PFSK-1 (cell line): ENCODE results near the gene MYO1D.

Experiments
- FOXP2 ChIP-seq: optimal IDR thresholded peaks from 2 replicates; pipeline ENCODE3; 2011; ENCODE audit warnings: borderline replicate concordance, control low read depth, inconsistent platforms; ENCODE audit not compliant: insufficient read depth; ENCODE audit errors: extremely low read length, extremely low read depth
- POLR2AphosphoS5 ChIP-seq: IDR thresholded peaks from 2 replicates; pipeline ENCODE4 v1.6.1; 2012; ENCODE audit warnings: low read depth, mild to moderate bottlenecking, control low read depth, low read length, moderate library complexity
- SIN3A ChIP-seq: IDR thresholded peaks from 2 replicates; pipeline ENCODE4 v1.6.1; 2012; ENCODE audit warnings: mild to moderate bottlenecking, low read length, moderate library complexity, borderline replicate concordance; ENCODE audit not compliant: insufficient read depth
- TAF1 ChIP-seq: IDR thresholded peaks from 2 replicates; pipeline ENCODE4 v1.6.1; 2012; ENCODE audit warnings: low read length, control low read depth, borderline replicate concordance; ENCODE audit not compliant: insufficient read depth
- TF ChIP-seq, protein P1 (sequence below), 2 experiments: IDR thresholded peaks; 2 replicates each; pipeline versions ENCODE4 v1.6.1 to v1.8.0; 2011 to 2012; ENCODE audit warnings: low read depth in 2 of 2, low read length in 2 of 2, control low read depth in 1 of 2, inconsistent platforms in 1 of 2, mild to moderate bottlenecking in 1 of 2, moderate library complexity in 1 of 2; ENCODE audit not compliant: insufficient read depth in 1 of 2

The MYO1D gene

DNA sequence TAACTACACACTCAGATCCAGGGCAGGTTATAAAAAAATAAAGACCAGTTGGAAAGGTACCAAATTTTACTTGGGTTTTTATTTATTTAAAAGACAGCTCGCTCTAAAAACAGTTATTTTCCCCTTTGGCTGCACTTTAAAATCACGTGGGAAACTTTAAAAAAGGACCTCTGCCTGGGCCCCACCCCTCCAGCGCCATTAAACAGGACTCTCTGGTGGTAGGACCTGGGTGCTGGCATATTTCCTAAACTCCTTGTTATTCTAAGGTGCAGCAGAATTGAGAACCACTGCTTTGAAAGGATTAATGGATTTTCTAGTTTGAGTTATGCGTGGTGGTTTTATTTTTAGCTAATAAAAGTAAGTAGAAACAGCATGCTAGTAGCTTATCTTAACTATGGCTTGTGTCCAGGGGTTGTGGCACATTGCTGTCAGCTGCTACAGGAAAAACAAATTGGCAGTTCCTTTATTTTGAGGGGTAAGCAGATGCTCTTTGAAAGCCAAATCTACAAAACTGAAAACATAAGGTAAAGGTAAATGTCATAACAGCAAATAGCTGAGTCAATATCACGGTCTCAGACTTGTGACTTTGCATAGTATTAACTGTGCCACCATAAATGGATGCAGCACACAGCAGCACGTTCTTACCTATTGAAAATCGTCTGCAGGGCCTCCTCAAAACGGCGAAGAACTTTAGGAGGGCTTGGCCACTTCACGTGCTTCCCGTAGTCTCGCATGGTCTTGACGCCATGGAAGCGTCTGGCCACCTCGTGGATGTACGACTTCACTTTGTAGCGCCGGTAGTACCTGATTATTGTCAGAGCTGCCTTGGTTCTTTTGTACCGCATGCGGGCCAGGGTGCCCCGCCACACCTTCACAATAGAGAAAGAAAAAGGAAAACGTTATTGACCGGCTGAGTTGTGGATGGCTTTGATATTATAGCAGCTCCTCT lies 218.2 kb downstream of the MYO1D start:
- TF ChIP-seq, protein P1, sequence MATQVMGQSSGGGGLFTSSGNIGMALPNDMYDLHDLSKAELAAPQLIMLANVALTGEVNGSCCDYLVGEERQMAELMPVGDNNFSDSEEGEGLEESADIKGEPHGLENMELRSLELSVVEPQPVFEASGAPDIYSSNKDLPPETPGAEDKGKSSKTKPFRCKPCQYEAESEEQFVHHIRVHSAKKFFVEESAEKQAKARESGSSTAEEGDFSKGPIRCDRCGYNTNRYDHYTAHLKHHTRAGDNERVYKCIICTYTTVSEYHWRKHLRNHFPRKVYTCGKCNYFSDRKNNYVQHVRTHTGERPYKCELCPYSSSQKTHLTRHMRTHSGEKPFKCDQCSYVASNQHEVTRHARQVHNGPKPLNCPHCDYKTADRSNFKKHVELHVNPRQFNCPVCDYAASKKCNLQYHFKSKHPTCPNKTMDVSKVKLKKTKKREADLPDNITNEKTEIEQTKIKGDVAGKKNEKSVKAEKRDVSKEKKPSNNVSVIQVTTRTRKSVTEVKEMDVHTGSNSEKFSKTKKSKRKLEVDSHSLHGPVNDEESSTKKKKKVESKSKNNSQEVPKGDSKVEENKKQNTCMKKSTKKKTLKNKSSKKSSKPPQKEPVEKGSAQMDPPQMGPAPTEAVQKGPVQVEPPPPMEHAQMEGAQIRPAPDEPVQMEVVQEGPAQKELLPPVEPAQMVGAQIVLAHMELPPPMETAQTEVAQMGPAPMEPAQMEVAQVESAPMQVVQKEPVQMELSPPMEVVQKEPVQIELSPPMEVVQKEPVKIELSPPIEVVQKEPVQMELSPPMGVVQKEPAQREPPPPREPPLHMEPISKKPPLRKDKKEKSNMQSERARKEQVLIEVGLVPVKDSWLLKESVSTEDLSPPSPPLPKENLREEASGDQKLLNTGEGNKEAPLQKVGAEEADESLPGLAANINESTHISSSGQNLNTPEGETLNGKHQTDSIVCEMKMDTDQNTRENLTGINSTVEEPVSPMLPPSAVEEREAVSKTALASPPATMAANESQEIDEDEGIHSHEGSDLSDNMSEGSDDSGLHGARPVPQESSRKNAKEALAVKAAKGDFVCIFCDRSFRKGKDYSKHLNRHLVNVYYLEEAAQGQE (IDR thresholded peaks at IDR 0.05; ENCODE audit: insufficient read depth in 1 of 2, low read depth in 2 of 2, low read length in 2 of 2), result no peak
- TF ChIP-seq SIN3A, result no peak
- no peak for TF ChIP-seq TAF1
- TF ChIP-seq FOXP2, result no peak
- TF ChIP-seq POLR2AphosphoS5, result no peak

DNA sequence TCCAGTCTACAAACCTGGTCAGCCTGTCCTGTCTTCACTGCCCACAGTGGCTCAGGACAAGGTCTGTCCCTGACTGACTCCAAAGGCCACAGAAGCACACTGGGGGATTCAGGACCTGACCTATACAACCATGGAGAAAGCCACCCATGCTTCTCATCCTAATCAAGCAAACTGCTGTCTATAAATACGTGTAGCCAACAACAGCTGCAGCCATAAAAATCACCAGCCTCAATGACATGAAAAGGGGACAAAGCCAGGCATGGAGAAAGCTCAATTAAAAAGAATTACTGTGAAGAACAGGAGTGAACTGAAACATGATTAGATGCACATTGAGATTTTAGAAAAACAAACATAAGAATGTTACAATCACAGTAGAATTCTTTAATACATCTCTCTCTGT lies 220.0 kb downstream of the MYO1D start:
- no peak for TF ChIP-seq FOXP2
- no peak for TF ChIP-seq SIN3A
- TF ChIP-seq TAF1, result no peak

DNA sequence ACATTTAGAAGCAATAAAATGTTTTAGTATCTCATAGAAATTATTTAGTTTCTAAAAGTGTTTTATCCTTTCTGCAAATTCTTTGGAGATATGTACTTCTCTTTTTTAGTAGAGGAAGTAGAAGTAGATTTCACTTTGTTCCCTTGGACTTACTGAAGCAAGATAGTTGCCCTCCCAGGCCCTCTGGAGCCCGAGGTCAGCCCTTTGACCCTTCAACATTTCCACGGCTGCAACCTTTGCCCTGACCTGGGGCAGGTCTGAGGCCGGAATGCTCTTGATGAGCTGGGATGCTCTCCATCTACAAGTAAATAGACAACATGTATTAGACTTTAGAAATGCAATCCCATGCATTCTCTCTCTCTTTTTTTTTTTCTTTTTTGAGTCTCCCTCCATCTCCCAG lies 222.6 kb downstream of the MYO1D start:
- TF ChIP-seq POLR2AphosphoS5 (no peak), TAF1 (no peak), FOXP2 (no peak), SIN3A (no peak)
- TF ChIP-seq, protein P1 (IDR thresholded peaks at IDR 0.05; ENCODE audit: insufficient read depth in 1 of 2, low read depth in 2 of 2, low read length in 2 of 2), result no peak

DNA sequence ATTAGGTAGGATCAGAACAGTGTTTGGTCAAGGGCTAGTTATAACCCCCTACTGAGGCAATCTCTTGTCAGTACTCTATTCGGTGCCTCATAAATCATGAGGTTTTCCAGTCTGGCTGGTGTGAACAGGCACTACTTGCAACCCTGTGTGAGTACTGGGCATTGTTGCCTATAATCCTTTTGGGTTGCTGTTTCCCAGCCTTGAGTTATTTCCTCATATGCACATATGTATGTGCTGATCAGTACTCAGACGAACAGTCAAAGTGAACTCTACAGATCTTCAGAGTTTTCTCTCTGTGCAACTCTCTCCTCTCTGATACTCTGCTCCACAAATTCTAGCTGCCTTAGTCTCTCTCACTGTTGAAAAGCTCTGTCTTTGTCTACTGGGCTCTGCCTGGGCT lies 225.8 kb downstream of the MYO1D start:
- no peak for TF ChIP-seq TAF1
- TF ChIP-seq FOXP2, result no peak
- TF ChIP-seq, protein P1 (IDR thresholded peaks at IDR 0.05; ENCODE audit: insufficient read depth in 1 of 2, low read depth in 2 of 2, low read length in 2 of 2), result no peak
- TF ChIP-seq POLR2AphosphoS5, result no peak
- TF ChIP-seq SIN3A, result no peak

DNA sequence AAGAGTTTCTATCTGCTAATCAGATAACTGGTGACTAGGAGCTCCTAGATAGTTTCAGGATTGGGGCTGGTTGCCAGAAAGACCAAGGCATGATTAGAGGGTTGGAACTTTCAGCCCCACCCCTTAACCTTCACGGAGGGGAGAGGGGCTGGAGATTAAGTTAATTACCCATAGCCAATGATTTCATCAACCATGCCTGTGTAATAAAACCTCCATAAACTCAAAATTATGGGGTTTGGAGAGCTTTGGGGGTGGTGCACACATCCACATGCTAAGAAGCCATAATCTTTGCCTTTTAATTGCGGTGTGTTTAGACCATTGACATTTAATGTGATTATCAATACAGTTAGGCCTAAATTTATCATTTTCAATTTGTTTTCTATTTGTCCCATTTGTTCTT lies 228.5 kb downstream of the MYO1D start:
- TF ChIP-seq POLR2AphosphoS5 (no peak), SIN3A (no peak), TAF1 (no peak), FOXP2 (no peak)
- TF ChIP-seq, protein P1 (IDR thresholded peaks at IDR 0.05; ENCODE audit: insufficient read depth in 1 of 2, low read depth in 2 of 2, low read length in 2 of 2), result no peak

DNA sequence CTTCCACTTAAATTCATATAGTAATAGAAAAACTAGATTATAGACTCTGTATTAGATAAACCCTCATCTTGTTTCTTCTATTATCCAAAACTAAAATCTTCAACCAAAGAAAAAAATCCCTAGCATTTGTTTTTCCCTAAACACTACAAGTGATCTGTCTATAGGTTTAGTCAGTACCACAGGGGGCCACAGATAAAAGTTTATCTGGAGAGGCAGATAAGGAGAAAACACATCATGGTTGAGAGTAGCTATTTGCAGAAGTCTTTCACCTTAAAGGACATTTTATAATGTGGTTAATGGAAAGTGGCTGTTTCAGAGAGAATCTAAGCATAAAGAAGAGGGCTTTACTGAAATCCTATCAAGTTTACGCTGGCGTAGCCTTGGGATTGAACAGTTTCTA lies 230.0 kb downstream of the MYO1D start:
- TF ChIP-seq, protein P1 (IDR thresholded peaks at IDR 0.05; ENCODE audit: insufficient read depth in 1 of 2, low read depth in 2 of 2, low read length in 2 of 2), result no peak
- no peak for TF ChIP-seq FOXP2
- TF ChIP-seq POLR2AphosphoS5, result no peak
- TF ChIP-seq SIN3A, result no peak
